ENCODE results near the gene SERPINA6.
"Not testable (repeated sequence)": the region's sequence is repeated elsewhere in the genome, so short reads cannot be mapped to it uniquely, and the experiment has no call there.

The SERPINA6 gene

DNA sequence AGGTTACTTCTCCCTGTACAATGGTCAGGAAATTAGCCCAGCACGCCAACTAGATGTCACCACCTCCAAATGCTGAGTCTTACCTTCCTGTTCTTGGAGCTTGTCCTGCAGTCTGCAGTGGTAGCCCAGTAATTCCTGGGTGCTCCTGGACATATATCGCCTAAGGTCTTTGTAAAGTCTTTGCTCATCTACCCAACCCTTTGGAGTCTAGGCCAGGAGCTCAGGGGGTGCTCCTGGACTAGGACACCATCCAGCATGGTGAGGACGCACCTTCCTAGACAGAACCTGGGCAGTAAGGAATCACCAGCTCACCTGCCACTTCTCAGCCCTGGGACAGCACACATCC lies 30.6 kb downstream of the SERPINA6 start:
- DNase-seq (ENCODE audit: low spot score) = no peak

GRCh38 chr14:94291906-94292525 lies 31.1 kb downstream of the SERPINA6 start:
- DNase-seq (ENCODE audit: low spot score) = no peak

DNA sequence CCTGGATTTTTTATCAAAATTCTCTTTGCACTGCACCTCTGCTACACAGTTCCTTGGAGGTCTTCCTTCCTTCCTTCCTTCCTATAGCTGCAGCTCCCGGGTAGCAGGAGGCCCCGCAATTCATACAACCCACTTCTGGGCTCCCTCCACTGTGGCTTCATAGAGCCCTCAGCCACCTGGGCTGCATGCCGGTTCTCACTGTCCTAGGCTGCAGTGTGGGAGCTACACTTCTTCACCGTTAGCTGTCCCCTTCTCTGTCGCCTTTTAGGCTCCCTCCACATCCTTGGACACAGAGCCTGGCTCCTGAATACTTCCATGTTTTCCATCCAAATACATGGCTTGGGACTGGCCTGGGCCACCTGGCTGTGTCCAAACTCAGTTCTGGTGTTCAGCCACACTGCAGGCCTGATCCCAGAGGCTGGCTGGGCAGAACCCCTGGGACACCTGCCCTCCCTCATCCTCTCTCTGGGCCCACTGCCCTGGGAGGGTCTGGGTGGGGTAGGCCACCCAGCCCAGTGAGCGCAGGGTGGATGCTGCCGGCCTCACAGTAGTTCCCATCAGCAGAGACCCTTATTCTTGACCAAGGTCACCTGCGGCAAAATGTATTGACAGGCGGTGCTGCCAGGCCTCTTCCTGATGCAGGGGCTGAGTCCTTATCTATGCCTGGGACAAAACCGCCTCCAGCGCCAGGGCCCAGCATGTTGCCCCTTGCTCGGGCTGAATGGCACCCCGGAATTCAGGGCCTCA lies 31.8 kb downstream of the SERPINA6 start:
- DNase-seq (ENCODE audit: low spot score) = no peak

DNA sequence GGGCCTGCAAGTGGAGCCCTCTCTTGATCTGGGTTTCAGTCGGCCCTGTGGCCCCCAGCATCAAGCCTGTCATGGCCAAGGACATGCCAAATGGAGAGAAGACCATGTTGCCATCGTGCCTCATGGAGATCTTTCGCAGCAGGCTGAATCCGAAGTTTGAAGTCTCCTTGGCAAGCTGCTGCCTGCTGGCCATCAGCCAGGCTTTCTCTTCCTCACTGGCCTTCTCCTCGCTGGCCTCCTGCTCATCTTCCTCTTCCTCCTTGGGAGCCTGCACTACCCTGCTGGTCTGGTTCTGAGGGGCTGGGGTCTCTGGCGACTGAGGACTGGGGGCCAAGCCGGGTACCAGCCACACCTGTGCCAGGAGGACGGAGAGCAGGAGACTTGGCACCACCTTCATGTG lies 32.9 kb downstream of the SERPINA6 start:
- no peak for DNase-seq (ENCODE audit: low spot score)

DNA sequence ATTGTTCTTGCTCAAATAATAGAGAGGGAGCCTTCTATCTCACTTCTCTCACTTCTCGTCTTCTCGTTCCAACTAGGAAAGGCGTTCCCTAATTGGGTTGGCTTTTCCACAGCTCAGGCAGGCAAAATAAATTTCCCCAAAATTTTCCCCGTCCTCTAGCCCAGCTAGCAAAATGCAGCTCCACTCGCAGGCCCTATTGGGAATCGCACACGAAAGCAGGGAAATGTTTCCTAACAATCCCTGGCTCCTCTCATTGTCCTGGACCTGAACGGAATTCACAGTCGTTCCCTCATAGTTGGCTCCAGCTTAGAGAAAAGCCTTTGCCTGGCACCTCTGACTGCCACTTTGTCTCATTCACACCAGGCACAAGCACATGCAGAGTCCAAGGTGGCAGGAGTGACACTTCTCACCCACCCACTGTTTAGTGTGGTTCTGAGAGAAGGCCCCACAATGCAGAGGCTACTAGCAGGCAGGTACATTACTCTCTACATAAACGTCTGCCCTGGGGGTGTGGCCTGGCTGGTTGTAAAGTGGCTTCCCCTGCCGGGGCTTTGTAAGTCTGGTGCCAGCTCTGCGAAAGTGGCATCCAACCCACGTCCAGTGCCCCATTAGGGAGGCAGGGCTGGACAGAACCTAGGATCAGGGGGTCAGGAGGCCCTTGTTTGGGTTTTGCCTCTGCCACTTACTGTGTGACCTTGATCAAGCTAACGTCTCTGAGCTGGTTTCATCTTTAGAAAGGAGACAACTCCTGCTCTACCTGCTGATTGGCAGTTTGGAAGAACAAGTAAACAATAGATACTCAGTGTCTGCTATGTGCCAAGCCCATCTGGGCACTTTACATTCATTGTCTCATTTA lies 34.3 kb downstream of the SERPINA6 start:
- no peak for DNase-seq (ENCODE audit: low spot score)

- no peak for DNase-seq (ENCODE audit: low spot score)
Observed at GRCh38 chr14:94285158-94285557, 38.0 kb downstream of the SERPINA6 start.

DNA sequence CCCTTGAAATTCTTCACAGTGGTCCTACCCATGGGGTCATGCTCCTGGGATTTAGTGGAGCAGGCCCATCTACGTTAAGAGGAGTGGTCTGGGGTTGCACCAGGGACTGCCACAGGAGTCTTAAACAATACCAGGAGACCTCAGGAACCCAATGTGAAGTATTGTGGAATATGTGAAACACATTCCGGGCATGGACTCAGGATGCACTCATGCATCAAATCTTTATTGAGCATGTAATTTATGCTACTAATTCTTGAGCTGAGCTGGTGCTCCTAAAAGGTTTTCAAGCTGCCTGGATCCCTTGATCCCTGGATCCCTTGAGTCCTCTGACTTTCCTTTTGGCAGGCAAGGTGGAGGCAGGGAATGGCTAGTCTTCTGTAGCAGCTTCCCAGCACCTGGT lies 38.9 kb downstream of the SERPINA6 start:
- DNase-seq (ENCODE audit: low spot score) = no peak

DNA sequence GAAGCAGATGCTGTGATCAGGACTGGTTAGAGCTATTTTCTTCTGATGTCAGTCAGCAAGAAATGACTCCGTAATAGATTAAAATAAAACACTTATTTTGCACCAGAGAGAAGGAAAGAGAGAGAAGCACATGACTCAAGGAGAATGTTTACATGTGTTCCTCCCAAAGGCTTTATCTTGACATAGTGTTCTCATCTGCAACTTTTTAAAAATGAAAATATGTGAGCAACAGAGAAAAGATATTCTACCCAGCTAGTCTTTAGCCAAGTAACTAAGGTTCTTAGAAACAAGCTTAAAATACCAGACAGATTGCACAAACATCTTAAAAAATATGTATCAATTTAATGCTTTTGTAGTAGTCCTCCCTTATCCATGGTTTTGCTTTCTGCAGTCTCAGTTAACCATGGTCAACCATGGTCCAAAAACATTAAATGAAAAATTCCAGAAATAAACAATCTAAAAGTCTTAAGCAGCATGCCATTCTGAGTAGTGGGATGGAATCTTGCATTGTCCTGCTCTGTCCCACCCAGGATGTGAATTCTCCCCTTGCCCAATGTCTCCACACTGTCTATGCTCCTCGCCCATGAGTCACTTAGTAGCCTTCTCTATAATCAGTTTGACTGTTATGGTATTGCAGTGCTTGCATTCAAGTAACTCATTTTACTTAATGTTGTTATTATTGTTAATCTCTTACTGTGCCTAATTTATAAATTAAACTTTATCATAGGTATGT lies 40.0 kb downstream of the SERPINA6 start:
- DNase-seq (ENCODE audit: low spot score) = no peak

DNA sequence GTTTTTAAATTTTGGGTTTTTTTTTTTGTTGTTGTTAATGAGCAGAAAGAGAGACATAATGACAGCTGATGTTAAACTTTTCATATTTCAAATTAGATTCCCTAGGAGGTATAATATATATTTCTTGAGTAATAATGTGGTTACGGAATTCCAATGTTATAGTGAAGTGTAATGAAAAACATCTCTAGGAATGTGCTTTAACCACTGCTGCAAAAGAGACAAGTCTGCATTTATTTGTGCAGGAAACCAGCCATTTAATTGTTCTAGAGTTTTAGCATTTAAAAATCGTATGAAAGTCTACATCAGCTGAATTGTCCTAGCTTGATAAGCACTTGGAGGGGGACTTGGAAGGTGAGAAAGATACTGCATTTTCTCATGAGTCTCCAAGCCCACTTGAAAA lies 44.4 kb downstream of the SERPINA6 start:
- DNase-seq (ENCODE audit: low spot score) = no peak

- not testable (repeated sequence) for DNase-seq (ENCODE audit: low spot score)
Observed at GRCh38 chr14:94276898-94277561, 46.1 kb downstream of the SERPINA6 start.

GRCh38 chr14:94269156-94269555 lies 54.0 kb downstream of the SERPINA6 start:
- DNase-seq (ENCODE audit: low spot score) = no peak

DNA sequence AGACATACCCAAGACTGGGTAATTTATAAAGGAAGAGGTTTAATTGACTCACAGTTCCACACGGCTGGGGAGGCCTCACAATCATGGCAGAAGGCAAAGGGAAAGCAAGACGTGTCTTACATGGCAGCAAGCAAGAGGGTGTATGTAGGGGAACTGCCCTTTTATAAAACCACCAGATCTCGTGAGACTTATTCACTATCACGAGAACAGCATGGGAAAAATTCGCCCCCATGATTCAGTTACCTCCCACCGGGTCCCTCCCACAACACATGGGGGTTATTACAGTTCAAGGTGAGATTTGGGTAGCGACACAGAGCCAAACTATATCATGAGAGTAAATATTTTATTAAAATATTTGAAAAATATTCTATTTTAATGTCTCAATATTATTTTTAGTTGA lies 54.6 kb downstream of the SERPINA6 start:
- not testable (repeated sequence) for DNase-seq (ENCODE audit: low spot score)

- DNase-seq (ENCODE audit: low spot score) = no peak
Observed at GRCh38 chr14:94267352-94267751, 55.8 kb downstream of the SERPINA6 start.

DNA sequence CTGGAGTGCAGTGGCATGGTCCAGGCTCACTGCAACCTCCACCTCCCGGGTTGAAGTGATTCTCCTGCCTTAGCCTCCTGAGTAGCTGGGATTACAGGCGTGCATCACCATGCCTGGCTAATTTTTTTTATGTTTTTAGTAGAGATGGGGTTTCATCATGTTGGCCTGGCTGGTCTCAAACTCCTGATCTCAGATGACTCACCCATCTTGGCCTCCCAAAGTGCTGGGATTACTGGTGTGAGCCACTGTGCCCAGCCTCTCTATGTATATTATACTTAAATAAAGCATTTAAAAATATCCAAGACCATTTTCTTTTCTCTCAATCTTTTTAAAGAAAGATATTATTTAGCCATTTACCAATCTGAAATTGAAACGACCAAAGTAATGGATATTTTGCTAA lies 58.9 kb downstream of the SERPINA6 start:
- DNase-seq (ENCODE audit: low spot score) = not testable (repeated sequence)
